HCT116 (cell line): ENCODE measurements around the gene TMEM145. TPM values are rescaled to one million over a fixed set of nuclear protein-coding genes. Genes with fewer than 3 reads are reported as not detected.

ENCODE experiments used
- ATAC-seq: fragments of 200-7000 bp; cut with Tn5 transposase; 2 replicates; pipeline ENCODE4 v1.9.1; 2020; ENCODE audit warnings: mild to moderate bottlenecking, moderate library complexity
- BruUV-seq: library from RNA; stranded (reverse); fragments of 400-500 nt; replicated peaks from 2 replicates; lab custom pipeline; 2021; lab: Mats Ljungman, UMichigan
- CTCF ChIA-PET: fragments of 300-600 bp; sonication (Branson Sonifier 250); formaldehyde crosslinking; loops from one replicate; lab custom pipeline; 2021; ENCODE audit warnings: antibody characterized with exemption; lab: Charles Lee
- POLR2A ChIA-PET: fragments of 300-600, 350-600 bp; sonication (Branson Sonifier 250); formaldehyde crosslinking; loops from one replicate; lab custom pipeline; 2021; ENCODE audit warnings: antibody characterized with exemption; lab: Charles Lee
- RAD21 ChIA-PET, 2 experiments: fragments of 300-600 bp; sonication (Branson Sonifier 250); formaldehyde crosslinking; loops; one replicate each; lab custom pipeline; 2023; ENCODE audit warnings: low total read pairs in 2 of 2; ENCODE audit not compliant: uncharacterized antibody in 2 of 2, unreplicated experiment in 2 of 2, low non-redundant PET in 1 of 2; lab: Charles Lee
- DNase-seq: peaks from one replicate; pipeline ENCODE4 v3.0.0-alpha.2; 2010; ENCODE audit warnings: low read depth, low spot score
- H2AFZ ChIP-seq: fragments of 200-600 bp; shearing (Covaris generic), sonication (generic); 2 replicates; pipeline ENCODE4 v1.6.1; 2017; ENCODE audit warnings: low read depth, mixed run types, mixed read lengths, antibody characterized with exemption, low read length; ENCODE audit not compliant: poor library complexity, severe bottlenecking
- H3K27ac ChIP-seq: 2 replicates; pipeline ENCODE4 v1.5.1; 2012; ENCODE audit warnings: low read depth, low read length
- H3K27me3 ChIP-seq: fragments of 200-600 bp; sonication (generic); 2 replicates; pipeline ENCODE4 v1.6.1; 2016; ENCODE audit warnings: mixed run types, low read length, mixed read lengths; ENCODE audit not compliant: insufficient read depth
- H3K36me3 ChIP-seq, 2 experiments: fragments of 200-500 bp in 1 of 2; fragments of 200-600 bp in 1 of 2; sonication (Bioruptor generic) in 1 of 2; sonication (generic) in 1 of 2; 2 replicates each; pipeline versions ENCODE4 v1.5.1 to v1.6.1; 2014 to 2016; ENCODE audit warnings: low read length in 2 of 2, inconsistent platforms in 1 of 2, mixed read lengths in 1 of 2, mixed run types in 1 of 2; ENCODE audit not compliant: insufficient read depth in 2 of 2, control insufficient read depth in 1 of 2
- H3K4me1 ChIP-seq, 2 experiments: fragments of 200-600 bp in 1 of 2; sonication (generic) in 1 of 2; 2 replicates each; pipeline versions ENCODE4 v1.5.1 to v1.6.1; 2012 to 2017; ENCODE audit warnings: low read length in 2 of 2, inconsistent platforms in 1 of 2, mild to moderate bottlenecking in 1 of 2, mixed read lengths in 1 of 2, mixed run types in 1 of 2, moderate library complexity in 1 of 2; ENCODE audit not compliant: insufficient read depth in 2 of 2, control insufficient read depth in 1 of 2
- H3K4me2 ChIP-seq: fragments of 200-600 bp; sonication (generic); 2 replicates; pipeline ENCODE4 v1.6.1; 2017; ENCODE audit warnings: mixed run types, low read length, mixed read lengths
- H3K4me3 ChIP-seq, 2 experiments: fragments of 200-600 bp in 1 of 2; sonication (generic) in 1 of 2; replicated peaks in 1 of 2; 2 replicates each; pipeline ENCODE4 v1.5.1; 2011 to 2016; ENCODE audit warnings: low read length in 2 of 2, control low read depth in 1 of 2, low read depth in 1 of 2, mild to moderate bottlenecking in 1 of 2, mixed read lengths in 1 of 2, mixed run types in 1 of 2
- H3K79me2 ChIP-seq: fragments of 200-600 bp; sonication (generic); 2 replicates; pipeline ENCODE4 v1.6.1; 2017; ENCODE audit warnings: mild to moderate bottlenecking, mixed run types, low read length, moderate library complexity, mixed read lengths; ENCODE audit not compliant: insufficient read depth
- H3K9ac ChIP-seq: fragments of 200-600 bp; sonication (generic); 2 replicates; pipeline ENCODE4 v1.6.1; 2016; ENCODE audit warnings: low read length, mixed read lengths
- H3K9me2 ChIP-seq: fragments of 200-600 bp; sonication (generic), shearing (Covaris generic); 2 replicates; pipeline ENCODE4 v1.6.1; 2017; ENCODE audit warnings: mixed run types, mild to moderate bottlenecking, moderate library complexity; ENCODE audit not compliant: insufficient read depth
- H3K9me3 ChIP-seq, 2 experiments: fragments of 200-500 bp in 1 of 2; fragments of 200-600 bp in 1 of 2; sonication (Bioruptor generic) in 1 of 2; sonication (generic) in 1 of 2; 2 replicates each; pipeline ENCODE4 v1.6.1; 2014 to 2017; ENCODE audit warnings: low read length in 2 of 2, mixed read lengths in 2 of 2, inconsistent platforms in 1 of 2, low read depth in 1 of 2, mild to moderate bottlenecking in 1 of 2, mixed run types in 1 of 2, moderate library complexity in 1 of 2; ENCODE audit not compliant: control insufficient read depth in 1 of 2, insufficient read depth in 1 of 2
- H4K20me1 ChIP-seq: fragments of 200-600 bp; sonication (generic), shearing (Covaris generic); 2 replicates; pipeline ENCODE4 v1.6.1; 2017; ENCODE audit warnings: mixed run types, mild to moderate bottlenecking, moderate library complexity; ENCODE audit not compliant: insufficient read depth
- ELF1 ChIP-seq: IDR thresholded peaks from 2 replicates; pipeline ENCODE4 v1.6.1; 2012; ENCODE audit warnings: low read depth, borderline replicate concordance
- EZH2phosphoT487 ChIP-seq: fragments of 200-600 bp; IDR thresholded peaks from 2 replicates; pipeline ENCODE4 v1.6.1; 2018; ENCODE audit warnings: antibody characterized with exemption, borderline replicate concordance
- YY1 ChIP-seq: IDR thresholded peaks from 2 replicates; pipeline ENCODE4 v1.6.1; 2011; ENCODE audit warnings: low read length, low read depth, moderate library complexity, mild to moderate bottlenecking; ENCODE audit not compliant: insufficient replicate concordance; ENCODE audit errors: extremely low read depth
- ZNF274 ChIP-seq: fragments of 200-500 bp; sonication (Bioruptor generic); IDR thresholded peaks from 2 replicates; pipeline ENCODE4 v1.6.1; 2014; ENCODE audit warnings: mild to moderate bottlenecking, low read depth, low read length, inconsistent platforms
- intact Hi-C: fragments of 100-400 bp; cut with micrococcal nuclease; formaldehyde crosslinking; loops from 2 replicates; pipeline ENCODE4 v1.10.0; 2022
- total RNA-seq: library from RNA; stranded (reverse); gene quantifications from one replicate; pipeline ENCODE4 v1.2.1, GENCODE V29; 2021; ENCODE audit not compliant: unreplicated experiment
- TF ChIP-seq, protein P1 (sequence below): IDR thresholded peaks from 2 replicates; pipeline ENCODE4 v1.6.1; 2012; ENCODE audit warnings: low read depth
- TF ChIP-seq, protein P2 (sequence below), 3 experiments: fragments of 200-600 bp in 1 of 3; sonication (generic) in 1 of 3; IDR thresholded peaks in 2 of 3; conservative IDR thresholded peaks in 1 of 3; 2 replicates each; pipeline ENCODE4 v1.5.1; 2012 to 2017; ENCODE audit warnings: low read depth in 2 of 3, low read length in 2 of 3, antibody characterized with exemption in 1 of 3, borderline replicate concordance in 1 of 3, control low read depth in 1 of 3, mild to moderate bottlenecking in 1 of 3, mixed read lengths in 1 of 3, mixed run types in 1 of 3, moderate library complexity in 1 of 3; ENCODE audit not compliant: insufficient read depth in 1 of 3
- TF ChIP-seq, protein P3 (sequence below): IDR thresholded peaks from 2 replicates; pipeline ENCODE4 v1.6.1; 2012

Gene TMEM145
- total RNA-seq, 1 experiment from 2014 or later, result 7.2 TPM

DNA sequence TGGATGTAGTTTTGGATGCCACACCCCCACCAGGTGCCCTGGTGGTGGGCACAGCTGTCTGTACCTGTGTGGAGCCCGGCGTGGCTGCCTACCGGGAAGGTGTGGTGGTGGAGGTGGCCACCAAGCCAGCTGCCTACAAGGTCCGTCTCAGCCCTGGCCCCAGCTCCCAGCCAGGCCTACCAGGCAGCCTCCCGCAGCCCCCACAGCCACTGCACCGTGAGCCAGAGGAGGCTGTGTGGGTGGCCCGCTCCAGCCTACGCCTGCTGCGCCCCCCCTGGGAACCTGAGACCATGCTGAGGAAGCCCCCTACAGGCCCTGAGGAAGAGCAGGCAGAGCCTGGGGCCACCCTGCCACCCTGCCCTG, 40.6 kb upstream of the TMEM145 start (continued):
- TF ChIP-seq, protein P1, sequence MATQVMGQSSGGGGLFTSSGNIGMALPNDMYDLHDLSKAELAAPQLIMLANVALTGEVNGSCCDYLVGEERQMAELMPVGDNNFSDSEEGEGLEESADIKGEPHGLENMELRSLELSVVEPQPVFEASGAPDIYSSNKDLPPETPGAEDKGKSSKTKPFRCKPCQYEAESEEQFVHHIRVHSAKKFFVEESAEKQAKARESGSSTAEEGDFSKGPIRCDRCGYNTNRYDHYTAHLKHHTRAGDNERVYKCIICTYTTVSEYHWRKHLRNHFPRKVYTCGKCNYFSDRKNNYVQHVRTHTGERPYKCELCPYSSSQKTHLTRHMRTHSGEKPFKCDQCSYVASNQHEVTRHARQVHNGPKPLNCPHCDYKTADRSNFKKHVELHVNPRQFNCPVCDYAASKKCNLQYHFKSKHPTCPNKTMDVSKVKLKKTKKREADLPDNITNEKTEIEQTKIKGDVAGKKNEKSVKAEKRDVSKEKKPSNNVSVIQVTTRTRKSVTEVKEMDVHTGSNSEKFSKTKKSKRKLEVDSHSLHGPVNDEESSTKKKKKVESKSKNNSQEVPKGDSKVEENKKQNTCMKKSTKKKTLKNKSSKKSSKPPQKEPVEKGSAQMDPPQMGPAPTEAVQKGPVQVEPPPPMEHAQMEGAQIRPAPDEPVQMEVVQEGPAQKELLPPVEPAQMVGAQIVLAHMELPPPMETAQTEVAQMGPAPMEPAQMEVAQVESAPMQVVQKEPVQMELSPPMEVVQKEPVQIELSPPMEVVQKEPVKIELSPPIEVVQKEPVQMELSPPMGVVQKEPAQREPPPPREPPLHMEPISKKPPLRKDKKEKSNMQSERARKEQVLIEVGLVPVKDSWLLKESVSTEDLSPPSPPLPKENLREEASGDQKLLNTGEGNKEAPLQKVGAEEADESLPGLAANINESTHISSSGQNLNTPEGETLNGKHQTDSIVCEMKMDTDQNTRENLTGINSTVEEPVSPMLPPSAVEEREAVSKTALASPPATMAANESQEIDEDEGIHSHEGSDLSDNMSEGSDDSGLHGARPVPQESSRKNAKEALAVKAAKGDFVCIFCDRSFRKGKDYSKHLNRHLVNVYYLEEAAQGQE, result no peak
- TF ChIP-seq ZNF274, result no peak
- TF ChIP-seq YY1, result no peak
- no peak for TF ChIP-seq EZH2phosphoT487
- TF ChIP-seq ELF1, result no peak

DNA sequence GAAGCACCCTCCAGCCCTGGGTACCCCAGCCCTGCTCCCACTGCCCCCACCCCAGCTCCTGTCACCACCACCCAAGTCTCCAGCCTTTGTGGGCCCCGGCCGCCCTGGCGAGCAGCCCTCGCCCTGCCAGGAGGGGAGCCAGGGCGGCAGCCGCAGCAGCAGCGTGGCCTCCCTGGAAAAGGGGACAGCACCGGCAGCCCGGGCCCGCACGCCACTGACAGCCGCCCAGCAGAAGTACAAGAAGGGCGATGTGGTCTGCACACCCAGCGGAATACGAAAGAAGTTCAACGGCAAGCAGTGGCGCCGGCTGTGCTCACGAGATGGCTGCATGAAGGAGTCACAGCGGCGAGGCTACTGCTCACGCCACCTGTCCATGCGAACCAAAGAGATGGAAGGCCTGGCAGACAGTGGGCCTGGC, 40.1 kb upstream of the TMEM145 start:
- no peak for ATAC-seq
- POLR2A ChIA-PET, result no interaction called here
- RAD21 ChIA-PET, result no interaction called here
- TF ChIP-seq, protein P2, sequence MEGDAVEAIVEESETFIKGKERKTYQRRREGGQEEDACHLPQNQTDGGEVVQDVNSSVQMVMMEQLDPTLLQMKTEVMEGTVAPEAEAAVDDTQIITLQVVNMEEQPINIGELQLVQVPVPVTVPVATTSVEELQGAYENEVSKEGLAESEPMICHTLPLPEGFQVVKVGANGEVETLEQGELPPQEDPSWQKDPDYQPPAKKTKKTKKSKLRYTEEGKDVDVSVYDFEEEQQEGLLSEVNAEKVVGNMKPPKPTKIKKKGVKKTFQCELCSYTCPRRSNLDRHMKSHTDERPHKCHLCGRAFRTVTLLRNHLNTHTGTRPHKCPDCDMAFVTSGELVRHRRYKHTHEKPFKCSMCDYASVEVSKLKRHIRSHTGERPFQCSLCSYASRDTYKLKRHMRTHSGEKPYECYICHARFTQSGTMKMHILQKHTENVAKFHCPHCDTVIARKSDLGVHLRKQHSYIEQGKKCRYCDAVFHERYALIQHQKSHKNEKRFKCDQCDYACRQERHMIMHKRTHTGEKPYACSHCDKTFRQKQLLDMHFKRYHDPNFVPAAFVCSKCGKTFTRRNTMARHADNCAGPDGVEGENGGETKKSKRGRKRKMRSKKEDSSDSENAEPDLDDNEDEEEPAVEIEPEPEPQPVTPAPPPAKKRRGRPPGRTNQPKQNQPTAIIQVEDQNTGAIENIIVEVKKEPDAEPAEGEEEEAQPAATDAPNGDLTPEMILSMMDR (IDR thresholded peaks at IDR 0.05 in 2 of 3, conservative IDR thresholded peaks at IDR 0.05 in 1 of 3; ENCODE audit: borderline replicate concordance in 1 of 3, insufficient read depth in 1 of 3, low read depth in 2 of 3, low read length in 2 of 3), result no peak
- TF ChIP-seq, protein P3, sequence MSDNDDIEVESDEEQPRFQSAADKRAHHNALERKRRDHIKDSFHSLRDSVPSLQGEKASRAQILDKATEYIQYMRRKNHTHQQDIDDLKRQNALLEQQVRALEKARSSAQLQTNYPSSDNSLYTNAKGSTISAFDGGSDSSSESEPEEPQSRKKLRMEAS, result no peak
- TF ChIP-seq, protein P1, result no peak
- no peak for TF ChIP-seq ELF1
- TF ChIP-seq, all 23 proteins: peak for 0
- Histone ChIP-seq H3K9me3 (no peaks in the 10 kb centered on the region), H3K27me3 (no peaks in the 10 kb centered on the region), H4K20me1 (no peaks in the 10 kb centered on the region), H3K9me2 (no peaks in the 10 kb centered on the region), H3K27ac (no peak overlapping the region), H3K4me1 (peaks cover 20 to 30% of the 10 kb centered on the region in 2 experiments), H3K36me3 (peaks cover 3 to 5% of the 10 kb centered on the region in 2 experiments; a peak in 2 of 4 replicates), H3K4me3 (no peak overlapping the region), H3K4me2 (no peak overlapping the region), H3K79me2 (peaks cover 16% of the 10 kb centered on the region), H2AFZ (no peak overlapping the region), H3K9ac (no peak overlapping the region)
- CTCF ChIA-PET, result no interaction called here
- DNase-seq, result no peak
- no TSS peak for BruUV-seq
- intact Hi-C loops, result no loop called here
